ENCODE results near the gene KIAA0408. TPM values are rescaled to one million over a fixed set of nuclear protein-coding genes. Genes with fewer than 3 reads are reported as not detected.

The KIAA0408 gene
- total and polyA plus RNA-seq, 2 of the 8 experiments (the other 6 are each of a cell fraction or from before 2014, with no cell fraction given) = 3.3 to 10.8 TPM

GRCh38 chr6:127446356-127446755, 12.8 kb downstream of the KIAA0408 start:
- H2AFZ ChIP-seq (ENCODE audit: low read length) = no peak overlapping the region
- no peak overlapping the region for H2BK20ac ChIP-seq (ENCODE audit: low read length)
- H3K23ac ChIP-seq (ENCODE audit: insufficient read length) = no peak overlapping the region
- 92% methylated on average over 7 of the region's 7 CpGs; no CpG with 5 or more reads in 1 of the 2 experiments for WGBS, 2 experiments (ENCODE audit: extremely low coverage in 1 of 2, insufficient coverage in 1 of 2, insufficient read length in 1 of 2, insufficient replicate concordance in 2 of 2, low coverage in 1 of 2, low lambda C conversion rate in 2 of 2, missing lambda C conversion rate in 1 of 2)
- no peak for FAIRE-seq
- H3K14ac ChIP-seq (ENCODE audit: insufficient read length) = no peak overlapping the region
- no peak overlapping the region for H3K9ac ChIP-seq (replicated peaks in 1 of 4; ENCODE audit: extremely low read depth in 1 of 4, low read depth in 3 of 4, low read length in 3 of 4)
- TF ChIP-seq JUND (IDR thresholded peaks at IDR 0.05; ENCODE audit: low read length) (no peak), KDM5A (IDR thresholded peaks at IDR 0.05; ENCODE audit: low read length) (no peak), ZNF274 (IDR thresholded peaks at IDR 0.05; ENCODE audit: borderline replicate concordance, extremely low read depth, low read length) (no peak)
- TF ChIP-seq, protein P1, sequence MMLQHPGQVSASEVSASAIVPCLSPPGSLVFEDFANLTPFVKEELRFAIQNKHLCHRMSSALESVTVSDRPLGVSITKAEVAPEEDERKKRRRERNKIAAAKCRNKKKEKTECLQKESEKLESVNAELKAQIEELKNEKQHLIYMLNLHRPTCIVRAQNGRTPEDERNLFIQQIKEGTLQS (IDR thresholded peaks at IDR 0.05; ENCODE audit: insufficient read depth, low read depth, low read length) = no peak
- no peaks in the 10 kb centered on the region for H3K9me3 ChIP-seq (ENCODE audit: insufficient read depth in 2 of 2, low read depth in 1 of 2, low read length in 1 of 2)
- no peak overlapping the region for H3K4me3 ChIP-seq (ENCODE audit: extremely low read depth in 1 of 4, insufficient read depth in 2 of 4, low read depth in 3 of 4, low read length in 4 of 4)
- H2BK120ac ChIP-seq (replicated peaks; ENCODE audit: low read depth, low read length) = no peak overlapping the region
- no peak overlapping the region for H3K27ac ChIP-seq (ENCODE audit: low read depth, low read length)
- CTCF ChIA-PET (ENCODE audit: partially characterized antibody) = interaction anchor here (1.2 to 2.6 kb wide), 3 partner anchors 13 to 70 kb away, joined by 3 to 9 read pairs (median 7); partner anchors contain the start of gene KIAA0408
- no peak overlapping the region for H2BK5ac ChIP-seq (ENCODE audit: low read depth, low read length)
- H3K79me2 ChIP-seq (ENCODE audit: control insufficient read depth in 1 of 2, insufficient read depth in 2 of 2, low read length in 2 of 2) = no peaks in the 10 kb centered on the region
- no peak overlapping the region for H2BK12ac ChIP-seq (ENCODE audit: low read depth, low read length)
- H4K91ac ChIP-seq (replicated peaks; ENCODE audit: insufficient read length, low read length) = no peak overlapping the region
- no peak overlapping the region for H4K5ac ChIP-seq (ENCODE audit: insufficient read length, low read depth, low read length)
- H2BK15ac ChIP-seq (ENCODE audit: low read length) = no peak overlapping the region
- H4K20me1 ChIP-seq (replicated peaks in 1 of 2; ENCODE audit: control insufficient read depth in 1 of 2, insufficient read depth in 2 of 2, low read length in 2 of 2) = no peaks in the 10 kb centered on the region
- H3K36me3 ChIP-seq (ENCODE audit: control insufficient read depth in 2 of 4, insufficient read depth in 4 of 4, low read length in 3 of 4) = peaks cover 2 to 26% (median 13%) of the 10 kb centered on the region in 4 experiments
- H3K23me2 ChIP-seq (ENCODE audit: low read depth, low read length) = no peaks in the 10 kb centered on the region
- no peak overlapping the region for H3K4ac ChIP-seq (replicated peaks; ENCODE audit: insufficient read length, low read depth, low read length)
- POLR2A ChIA-PET (ENCODE audit: partially characterized antibody) = no interaction called here
- no peaks in the 10 kb centered on the region for H3K79me1 ChIP-seq (ENCODE audit: low read depth, low read length)
- H3K27me3 ChIP-seq (replicated peaks in 1 of 4; ENCODE audit: control insufficient read depth in 3 of 4, extremely low read depth in 1 of 4, insufficient read depth in 3 of 4, low read length in 3 of 4) = no peaks in the 10 kb centered on the region
- H3K56ac ChIP-seq (replicated peaks; ENCODE audit: insufficient read length, low read depth, low read length) = no peak overlapping the region
- H3K18ac ChIP-seq (ENCODE audit: extremely low read depth, low read length) = no peak overlapping the region
- no peaks in the 10 kb centered on the region for H3K4me1 ChIP-seq (replicated peaks in 1 of 4; ENCODE audit: control insufficient read depth in 3 of 4, insufficient read depth in 4 of 4, low read length in 3 of 4)
- DNase-seq (ENCODE audit: low read depth in 1 of 2, low spot score in 2 of 2) = no peak
- H4K8ac ChIP-seq (ENCODE audit: extremely low read depth, insufficient read depth, low read length) = no peak overlapping the region
- H3K4me2 ChIP-seq (ENCODE audit: insufficient read depth in 1 of 2, low read depth in 2 of 2, low read length in 2 of 2) = no peak overlapping the region
- H2AK5ac ChIP-seq (ENCODE audit: low read depth, low read length) = no peak overlapping the region

Data from H1 (cell line).